MV-4-11 (cell line): ENCODE data around the gene KCNH6.

Experiments used
- DNase-seq: peaks from one replicate; lab custom pipeline; 2025; lab: John Stamatoyannopoulos, UW

KCNH6 gene

GRCh38 chr17:63488851-63489250 lies 34.3 kb upstream of the KCNH6 start:
- no peak for DNase-seq

- no peak for DNase-seq
Observed at GRCh38 chr17:63489291-63489690, 33.9 kb upstream of the KCNH6 start.

- DNase-seq: no peak
Observed at GRCh38 chr17:63490329-63490728, 32.8 kb upstream of the KCNH6 start.

- DNase-seq: no peak
Observed at GRCh38 chr17:63490858-63491400, 32.2 kb upstream of the KCNH6 start.

- DNase-seq: no peak
Observed at GRCh38 chr17:63491413-63491812, 31.7 kb upstream of the KCNH6 start.

- no peak for DNase-seq
Observed at GRCh38 chr17:63491977-63492618, 31.1 kb upstream of the KCNH6 start.

GRCh38 chr17:63492940-63493339 lies 30.2 kb upstream of the KCNH6 start:
- DNase-seq: no peak

GRCh38 chr17:63493411-63493810 lies 29.7 kb upstream of the KCNH6 start:
- no peak for DNase-seq

- DNase-seq: no peak
Observed at GRCh38 chr17:63494300-63494928, 28.7 kb upstream of the KCNH6 start.

- no peak for DNase-seq
Observed at GRCh38 chr17:63495491-63495890, 27.7 kb upstream of the KCNH6 start.

GRCh38 chr17:63496177-63496576 lies 27.0 kb upstream of the KCNH6 start:
- no peak for DNase-seq

- no peak for DNase-seq
Observed at GRCh38 chr17:63496663-63497400, 26.3 kb upstream of the KCNH6 start.

- no peak for DNase-seq
Observed at GRCh38 chr17:63497708-63498483, 25.3 kb upstream of the KCNH6 start.

- DNase-seq: no peak
Observed at GRCh38 chr17:63498626-63499195, 24.4 kb upstream of the KCNH6 start.

- peak; percentile 59 for DNase-seq
Observed at GRCh38 chr17:63500543-63501390, 22.4 kb upstream of the KCNH6 start.

- DNase-seq: no peak
Observed at GRCh38 chr17:63503341-63503705, 19.8 kb upstream of the KCNH6 start.

- no peak for DNase-seq
Observed at GRCh38 chr17:63504261-63504660, 18.9 kb upstream of the KCNH6 start.

GRCh38 chr17:63505341-63505740 lies 17.8 kb upstream of the KCNH6 start:
- no peak for DNase-seq

GRCh38 chr17:63506627-63507026 lies 16.5 kb upstream of the KCNH6 start:
- no peak for DNase-seq

GRCh38 chr17:63511331-63511730 lies 11.8 kb upstream of the KCNH6 start:
- DNase-seq: no peak

- DNase-seq: no peak
Observed at GRCh38 chr17:63512388-63512787, 10.8 kb upstream of the KCNH6 start.
